GM12864 (cell line): ENCODE data around the gene VPS33B.

ENCODE experiments used
- DNase-seq: peaks from one replicate; pipeline ENCODE4 v3.0.0-alpha.2; 2011; ENCODE audit warnings: low read depth
- H3K4me3 ChIP-seq: 2 replicates; pipeline ENCODE4 v1.5.1; 2011; ENCODE audit warnings: mild to moderate bottlenecking, low read depth, low read length, control low read depth
- CTCF ChIP-seq: IDR thresholded peaks from 2 replicates; pipeline ENCODE4 v1.5.1; 2011; ENCODE audit warnings: low read depth, mild to moderate bottlenecking, moderate library complexity, low read length, control low read depth, inconsistent platforms; ENCODE audit errors: missing control alignments

The VPS33B gene

DNA sequence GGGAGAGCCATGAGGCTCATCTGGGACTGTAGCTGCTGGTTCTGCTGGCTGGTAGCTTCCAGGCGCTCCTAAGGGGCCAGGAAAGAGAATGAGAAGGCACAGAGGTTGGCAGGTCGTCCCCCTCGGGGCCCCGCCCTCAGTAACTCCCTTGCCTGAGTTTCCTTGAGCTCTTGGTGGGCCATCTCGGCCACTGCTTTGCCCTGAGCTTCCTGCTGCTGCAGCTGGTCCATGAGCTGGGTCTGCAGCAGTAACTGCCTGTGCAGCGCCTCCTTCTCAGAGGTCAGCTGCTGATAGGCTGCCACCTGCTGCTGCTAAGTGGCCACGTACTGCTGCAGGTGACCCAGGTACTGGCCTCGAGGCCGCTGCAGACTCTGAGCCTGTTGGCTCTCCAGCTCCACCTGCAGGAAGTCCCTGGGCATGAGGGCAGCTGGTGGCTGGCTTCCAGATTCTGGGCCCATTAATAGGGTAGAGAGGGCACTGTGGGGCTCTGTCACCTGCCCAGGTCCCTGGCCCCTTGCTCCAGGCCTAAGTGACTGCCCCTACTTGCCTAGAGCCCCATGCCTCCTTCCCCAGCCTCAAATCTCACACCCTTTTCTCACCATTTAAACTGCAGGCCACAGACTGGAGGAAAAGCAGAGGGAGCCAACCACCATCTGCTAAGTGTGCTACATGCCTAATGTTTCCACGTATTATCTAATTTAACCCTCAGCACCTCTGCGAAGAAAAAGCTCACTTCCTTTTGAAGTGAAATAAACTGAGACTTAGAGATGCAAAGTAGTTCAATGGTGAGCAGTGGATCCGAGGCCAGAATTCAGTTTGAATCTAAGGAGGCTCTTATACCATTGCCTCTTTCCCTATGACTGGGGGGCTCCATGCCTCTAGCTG lies 10.8 kb upstream of the VPS33B start:
- TF ChIP-seq CTCF = peak; percentile 85
- DNase-seq = peak; percentile 21
- no peak overlapping the region for H3K4me3 ChIP-seq

GRCh38 chr15:91031796-91032195 lies 9.4 kb upstream of the VPS33B start:
- DNase-seq = no peak
- no peak overlapping the region for H3K4me3 ChIP-seq
- no peak for TF ChIP-seq CTCF

DNA sequence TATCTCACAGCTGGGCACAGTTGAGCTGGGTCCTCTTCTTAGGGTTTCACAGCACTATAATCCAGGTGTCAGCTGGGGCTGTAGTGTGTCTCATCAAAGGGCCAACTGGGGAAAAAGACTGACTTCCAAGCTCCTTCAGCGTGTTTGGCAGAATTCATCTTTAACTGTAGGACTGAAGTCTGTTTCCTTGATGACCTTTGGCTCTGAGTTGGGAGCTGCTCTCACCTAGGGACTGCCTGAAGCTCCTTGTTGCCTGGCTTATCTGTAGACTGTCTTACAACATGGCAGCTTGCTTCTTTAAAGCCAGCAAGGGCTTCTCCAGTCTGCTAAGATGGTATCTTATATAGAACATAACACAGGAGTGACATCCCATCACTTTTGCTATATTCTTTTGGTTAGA lies 5.3 kb upstream of the VPS33B start:
- no peak for TF ChIP-seq CTCF
- DNase-seq = no peak
- H3K4me3 ChIP-seq = no peak overlapping the region

GRCh38 chr15:91023720-91024119 lies 1.3 kb upstream of the VPS33B start:
- DNase-seq = no peak
- no peak overlapping the region for H3K4me3 ChIP-seq
- TF ChIP-seq CTCF = no peak

- DNase-seq = no peak
- peak overlapping the region; percentile 74 for H3K4me3 ChIP-seq
Measured at GRCh38 chr15:91022832-91023129, 387 bp upstream of the VPS33B start.

GRCh38 chr15:91021516-91022074 lies 799 bp downstream of the VPS33B start:
- no peak for DNase-seq
- H3K4me3 ChIP-seq = peak overlapping the region; percentile 74
- no peak for TF ChIP-seq CTCF

More at GRCh38 chr15:91022832-91023129, 387 bp upstream of the VPS33B start:
- TF ChIP-seq CTCF = no peak

- no peak for DNase-seq
- TF ChIP-seq CTCF = no peak
- no peak overlapping the region for H3K4me3 ChIP-seq
Measured at GRCh38 chr15:91018158-91018557, 4.2 kb downstream of the VPS33B start.
